ENCODE data around the gene SUFU.
"Not testable (repeated sequence)": the region's sequence is repeated elsewhere in the genome, so short reads cannot be mapped to it uniquely, and the experiment has no call there.

Gene SUFU

GRCh38 chr10:102660888-102661657, 157.3 kb downstream of the SUFU start:
- DNase-seq (ENCODE audit: low spot score): peak; percentile 90
- in situ Hi-C loops (cut with MboI; ENCODE audit: low pct_unique_long_range_greater_than_20kb, low sequenced_read_pairs, unreplicated experiment): no loop called here
- no peak for TF ChIP-seq CTCF (IDR thresholded peaks at IDR 0.05; ENCODE audit: extremely low read depth, insufficient read depth, missing control alignments)

- no peak for TF ChIP-seq CTCF (IDR thresholded peaks at IDR 0.05; ENCODE audit: extremely low read depth, insufficient read depth, missing control alignments)
- no peak for DNase-seq (ENCODE audit: low spot score)
- in situ Hi-C loops (cut with MboI; ENCODE audit: low pct_unique_long_range_greater_than_20kb, low sequenced_read_pairs, unreplicated experiment): no loop called here
These were observed 157.9 kb downstream of the SUFU start for GRCh38 chr10:102661658-102662028.

- in situ Hi-C loops (cut with MboI; ENCODE audit: low pct_unique_long_range_greater_than_20kb, low sequenced_read_pairs, unreplicated experiment): no loop called here
- TF ChIP-seq CTCF (IDR thresholded peaks at IDR 0.05; ENCODE audit: extremely low read depth, insufficient read depth, missing control alignments): no peak
These were observed 162.2 kb downstream of the SUFU start for GRCh38 chr10:102665904-102666509.

GRCh38 chr10:102667411-102667810, 163.6 kb downstream of the SUFU start:
- DNase-seq (ENCODE audit: low spot score); in situ Hi-C loops (cut with MboI; ENCODE audit: low pct_unique_long_range_greater_than_20kb, low sequenced_read_pairs, unreplicated experiment): not testable (repeated sequence)

More at GRCh38 chr10:102665904-102666509, 162.2 kb downstream of the SUFU start:
- no peak for DNase-seq (ENCODE audit: low spot score)

GRCh38 chr10:102668326-102669107, 164.7 kb downstream of the SUFU start:
- in situ Hi-C loops (cut with MboI; ENCODE audit: low pct_unique_long_range_greater_than_20kb, low sequenced_read_pairs, unreplicated experiment): no loop called here
- no peak for DNase-seq (ENCODE audit: low spot score)
- TF ChIP-seq CTCF (IDR thresholded peaks at IDR 0.05; ENCODE audit: extremely low read depth, insufficient read depth, missing control alignments): no peak

- TF ChIP-seq CTCF (IDR thresholded peaks at IDR 0.05; ENCODE audit: extremely low read depth, insufficient read depth, missing control alignments): peak; percentile 48
- in situ Hi-C loops (cut with MboI; ENCODE audit: low pct_unique_long_range_greater_than_20kb, low sequenced_read_pairs, unreplicated experiment): no loop called here
- DNase-seq (ENCODE audit: low spot score): no peak
These were observed 165.7 kb downstream of the SUFU start for GRCh38 chr10:102669206-102670064.

Measured in GM13977 (cell line).